GM19468 (cell line): Measurements from ENCODE around the gene CD180.

ENCODE experiments used
- ATAC-seq: cut with Tn5 transposase; IDR thresholded peaks from one replicate; pipeline ENCODE4 v1.9.1; 2021; ENCODE audit warnings: mild to moderate bottlenecking, moderate library complexity, moderate number of reproducible peaks; ENCODE audit not compliant: unreplicated experiment; ENCODE audit errors: extremely low read depth

CD180 gene

DNA sequence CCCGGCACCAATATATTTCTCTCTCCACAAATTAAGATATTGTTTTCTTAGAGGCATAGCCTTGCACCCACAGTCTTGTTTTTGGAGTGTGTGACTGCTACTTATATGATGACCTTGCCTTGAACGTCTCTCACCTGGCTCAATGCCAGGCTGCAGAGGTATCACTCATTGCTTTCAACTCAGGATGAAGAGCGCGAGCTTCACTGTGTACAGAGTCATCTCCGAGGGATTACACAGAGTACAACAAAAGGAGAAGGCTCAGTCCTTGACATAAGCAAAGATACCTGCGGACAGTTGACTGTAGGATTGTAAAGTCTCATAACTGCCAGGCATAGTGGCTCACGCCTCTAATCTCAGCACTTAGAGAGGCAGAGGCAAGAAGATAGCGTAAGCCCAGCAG lies 53.8 kb downstream of the CD180 start:
- ATAC-seq, result no peak

- no peak for ATAC-seq
Measured at GRCh38 chr5:67141644-67142043, 55.0 kb downstream of the CD180 start.

GRCh38 chr5:67140413-67140812 lies 56.2 kb downstream of the CD180 start:
- no peak for ATAC-seq

- ATAC-seq, result no peak
Measured at GRCh38 chr5:67139030-67139429, 57.6 kb downstream of the CD180 start.

DNA sequence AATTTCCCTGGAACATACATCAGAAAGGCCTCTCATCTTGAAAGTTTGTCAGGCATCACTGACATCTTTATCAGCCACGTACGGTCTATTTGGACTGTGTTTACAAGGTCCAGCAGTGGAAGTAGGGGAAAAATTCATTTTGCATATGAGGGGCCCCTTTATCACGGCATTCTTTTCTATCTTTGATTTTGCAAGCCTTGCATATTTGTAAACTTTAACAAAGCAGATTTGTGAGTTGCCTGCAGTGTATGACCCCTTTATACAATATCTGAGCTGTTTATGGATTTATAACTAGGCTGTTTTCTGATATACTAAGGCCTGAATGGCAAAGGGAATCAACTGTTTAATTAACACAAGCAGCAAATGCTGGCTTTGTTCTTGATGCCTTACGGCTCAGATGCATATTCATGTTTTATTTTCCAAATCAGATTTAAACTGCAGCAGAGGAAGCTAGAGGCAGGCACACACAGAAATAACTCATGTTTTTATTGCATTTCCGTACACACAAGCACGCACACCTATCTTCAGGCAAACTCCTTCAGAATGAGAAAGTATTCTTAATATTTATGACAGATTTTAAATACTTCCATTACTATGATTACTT lies 61.1 kb downstream of the CD180 start:
- ATAC-seq, result no peak

- ATAC-seq, result no peak
Measured at GRCh38 chr5:67133776-67134175, 62.8 kb downstream of the CD180 start.

DNA sequence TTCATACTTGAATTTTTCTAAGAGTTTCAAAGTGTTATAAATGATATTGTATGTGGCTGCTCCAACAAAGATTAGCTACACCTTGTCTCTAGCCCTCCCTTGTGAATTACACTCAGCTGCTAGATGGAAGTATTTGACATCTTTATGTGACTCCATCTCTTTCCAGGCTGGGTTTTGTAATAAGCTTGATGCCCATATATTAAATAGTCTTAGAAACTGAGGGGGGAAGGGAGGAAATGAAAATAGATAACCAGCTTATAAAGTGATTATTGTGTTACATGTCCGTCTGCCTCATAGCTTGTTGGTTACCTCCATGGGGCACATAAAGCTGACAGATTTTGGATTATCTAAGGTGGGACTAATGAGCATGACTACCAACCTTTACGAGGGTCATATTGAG lies 63.4 kb downstream of the CD180 start:
- no peak for ATAC-seq

- no peak for ATAC-seq
Measured at GRCh38 chr5:67129768-67130167, 66.8 kb downstream of the CD180 start.
